BLaER1 (cell line): ENCODE measurements around the gene NUP107.

ENCODE experiments used
- H3K27ac ChIP-seq: shearing (Covaris generic); formaldehyde crosslinking; 2 replicates; pipeline ENCODE4 v1.8.1; 2022
- H3K27me3 ChIP-seq: shearing (Covaris generic); formaldehyde crosslinking; 2 replicates; pipeline ENCODE4 v1.8.1; 2022
- H3K36me3 ChIP-seq: shearing (Covaris generic); formaldehyde crosslinking; 2 replicates; pipeline ENCODE4 v1.8.1; 2022
- H3K4me1 ChIP-seq: shearing (Covaris generic); formaldehyde crosslinking; 2 replicates; pipeline ENCODE4 v1.8.1; 2022
- H3K4me2 ChIP-seq: shearing (Covaris generic); formaldehyde crosslinking; 2 replicates; pipeline ENCODE4 v1.8.1; 2022
- H3K4me3 ChIP-seq: shearing (Covaris generic); formaldehyde crosslinking; 2 replicates; pipeline ENCODE4 v1.8.1; 2022
- H3K9ac ChIP-seq: shearing (Covaris generic); formaldehyde crosslinking; 2 replicates; pipeline ENCODE4 v1.8.1; 2022
- H3K9me3 ChIP-seq: shearing (Covaris generic); formaldehyde crosslinking; 2 replicates; pipeline ENCODE4 v1.8.1; 2022
- H4K20me1 ChIP-seq: shearing (Covaris generic); formaldehyde crosslinking; 2 replicates; pipeline ENCODE4 v1.8.1; 2022
- Cebpa-rat ChIP-seq: shearing (Covaris generic); IDR thresholded peaks from 2 replicates; pipeline ENCODE4 v1.8.1; 2022

NUP107 gene

DNA sequence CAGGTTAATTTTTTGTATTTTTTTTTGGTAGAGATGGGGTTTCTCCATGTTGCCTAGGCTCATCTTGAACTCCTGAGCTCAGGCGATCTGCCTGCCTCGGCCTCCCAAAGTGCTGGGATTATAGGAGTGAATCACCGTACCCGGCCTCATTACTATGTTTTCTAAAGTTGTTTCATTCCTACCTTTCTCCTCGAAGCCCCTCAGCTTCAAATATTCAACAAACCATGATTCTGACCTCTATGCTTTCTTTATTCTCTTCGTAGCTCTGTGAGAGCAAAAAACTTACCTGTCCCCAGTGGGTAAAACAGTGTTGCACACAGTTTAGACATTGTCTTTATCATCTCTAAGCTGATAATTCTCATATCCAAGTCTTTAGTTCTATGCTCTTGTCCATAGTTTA lies 95.0 kb downstream of the NUP107 start:
- Histone ChIP-seq H3K36me3 (peaks cover 24% of the 10 kb centered on the region), H3K4me3 (no peak overlapping the region), H4K20me1 (no peaks in the 10 kb centered on the region), H3K9me3 (no peaks in the 10 kb centered on the region; the same call in 1 of the 2 replicates), H3K27me3 (no peaks in the 10 kb centered on the region), H3K27ac (no peak overlapping the region), H3K4me2 (no peak overlapping the region), H3K9ac (no peak overlapping the region), H3K4me1 (peaks cover 49% of the 10 kb centered on the region)
- no peak for TF ChIP-seq Cebpa-rat

GRCh38 chr12:68784015-68784414 lies 97.2 kb downstream of the NUP107 start:
- no peak overlapping the region for H3K9ac ChIP-seq
- H3K36me3 ChIP-seq, result peaks cover 14% of the 10 kb centered on the region
- peak; percentile 89 for TF ChIP-seq Cebpa-rat
- H3K9me3 ChIP-seq, result no peaks in the 10 kb centered on the region
- H3K27me3 ChIP-seq, result no peaks in the 10 kb centered on the region
- peak overlapping the region; percentile 80 for H3K4me2 ChIP-seq
- H4K20me1 ChIP-seq, result no peaks in the 10 kb centered on the region
- peaks cover 61% of the 10 kb centered on the region for H3K4me1 ChIP-seq
- no peak overlapping the region for H3K4me3 ChIP-seq
- peak overlapping the region; percentile 45; the same call in 1 of the 2 replicates for H3K27ac ChIP-seq

DNA sequence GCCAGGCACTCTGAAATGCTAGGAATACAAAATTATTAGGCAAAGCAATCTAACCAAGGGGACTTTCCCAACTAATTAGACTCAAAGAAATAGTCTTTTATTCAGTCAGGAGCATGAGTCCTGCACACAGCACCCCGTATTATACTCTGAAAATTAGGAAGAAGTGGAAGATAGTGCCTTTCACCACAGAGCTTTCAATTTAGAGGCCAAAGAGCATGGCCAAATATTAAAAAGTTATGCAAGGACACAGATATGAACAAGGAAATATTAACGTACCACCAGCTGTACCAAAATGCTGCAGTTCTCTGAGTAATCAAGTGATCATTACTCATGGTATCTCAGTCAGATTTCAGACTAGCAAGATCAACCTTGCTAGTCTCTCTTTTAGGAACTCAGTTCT lies 98.6 kb downstream of the NUP107 start:
- no peaks in the 10 kb centered on the region for H3K9me3 ChIP-seq
- H3K9ac ChIP-seq, result no peak overlapping the region
- no peak overlapping the region for H3K4me3 ChIP-seq
- no peak overlapping the region for H3K4me2 ChIP-seq
- no peak for TF ChIP-seq Cebpa-rat
- no peak overlapping the region for H3K27ac ChIP-seq
- no peaks in the 10 kb centered on the region for H4K20me1 ChIP-seq
- H3K27me3 ChIP-seq, result peaks cover 11% of the 10 kb centered on the region; the same call in 1 of the 2 replicates
- H3K4me1 ChIP-seq, result peaks cover 58% of the 10 kb centered on the region
- H3K36me3 ChIP-seq, result peaks cover 10% of the 10 kb centered on the region

GRCh38 chr12:68785823-68786222 lies 99.0 kb downstream of the NUP107 start:
- peaks cover 15% of the 10 kb centered on the region; the same call in 1 of the 2 replicates for H3K27me3 ChIP-seq
- no peak overlapping the region for H3K4me2 ChIP-seq
- TF ChIP-seq Cebpa-rat, result no peak
- peaks cover 58% of the 10 kb centered on the region for H3K4me1 ChIP-seq
- H3K27ac ChIP-seq, result no peak overlapping the region
- H3K9ac ChIP-seq, result no peak overlapping the region
- H3K9me3 ChIP-seq, result no peaks in the 10 kb centered on the region
- H4K20me1 ChIP-seq, result no peaks in the 10 kb centered on the region
- no peak overlapping the region for H3K4me3 ChIP-seq
- peaks cover 6% of the 10 kb centered on the region for H3K36me3 ChIP-seq

DNA sequence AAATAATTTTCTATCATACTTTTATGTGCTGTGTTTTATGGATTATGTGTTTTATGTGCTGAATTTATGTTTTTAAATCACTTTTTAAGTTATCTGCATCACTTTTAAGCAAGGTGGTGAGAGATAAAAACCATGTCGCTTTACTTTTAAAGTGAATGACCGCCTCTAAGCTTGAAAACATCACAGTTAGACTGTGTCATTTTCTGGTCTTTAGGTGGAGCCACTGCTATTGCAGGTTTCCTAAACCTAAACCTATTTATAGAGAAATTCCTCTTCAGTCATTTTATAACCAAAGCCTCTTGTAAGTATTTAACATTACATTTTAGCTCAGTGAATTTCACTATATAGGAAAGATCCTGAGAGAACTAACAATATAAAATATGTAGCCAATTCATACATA lies 100.2 kb downstream of the NUP107 start:
- Histone ChIP-seq H4K20me1 (no peaks in the 10 kb centered on the region), H3K4me2 (peak overlapping the region; percentile 65), H3K9ac (no peak overlapping the region), H3K4me3 (no peak overlapping the region), H3K36me3 (no peaks in the 10 kb centered on the region; the same call in 1 of the 2 replicates), H3K27me3 (peaks cover 16% of the 10 kb centered on the region; the same call in 1 of the 2 replicates), H3K4me1 (peaks cover 58% of the 10 kb centered on the region), H3K9me3 (no peaks in the 10 kb centered on the region), H3K27ac (peak overlapping the region; percentile 59)
- no peak for TF ChIP-seq Cebpa-rat

DNA sequence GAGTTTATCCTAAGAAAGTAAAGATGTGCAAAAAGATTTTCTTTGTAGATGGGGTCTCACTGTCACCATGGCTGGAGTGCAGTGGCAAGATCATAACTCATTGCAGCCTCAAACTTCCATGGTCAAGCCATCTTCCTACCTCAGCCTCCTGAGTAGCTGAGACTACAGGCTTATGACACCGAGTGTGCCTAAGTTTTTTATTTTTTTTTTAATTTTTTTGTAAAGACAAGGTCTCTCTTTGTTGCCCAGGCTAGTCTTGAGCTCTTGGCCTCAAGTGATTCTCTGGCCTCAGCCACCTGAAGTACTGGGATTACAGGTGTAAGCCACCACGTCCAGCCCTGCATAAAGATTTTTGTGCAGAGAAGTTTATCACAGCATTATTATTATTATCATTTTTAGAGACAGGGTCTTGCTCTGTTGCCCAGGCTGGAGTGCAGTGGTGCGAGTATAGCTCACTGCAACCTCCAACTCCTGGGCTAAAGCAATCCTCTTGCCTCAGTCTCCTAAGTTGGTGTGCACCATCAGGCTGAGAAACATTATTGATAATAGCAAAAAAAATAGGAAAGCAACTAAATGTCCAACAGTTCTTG lies 101.9 kb downstream of the NUP107 start:
- H3K4me2 ChIP-seq, result no peak overlapping the region
- peaks cover 53% of the 10 kb centered on the region for H3K4me1 ChIP-seq
- H3K36me3 ChIP-seq, result peaks cover 4% of the 10 kb centered on the region; the same call in 1 of the 2 replicates
- no peak overlapping the region for H3K9ac ChIP-seq
- H3K27me3 ChIP-seq, result peaks cover 16% of the 10 kb centered on the region; the same call in 1 of the 2 replicates
- no peak for TF ChIP-seq Cebpa-rat
- no peaks in the 10 kb centered on the region for H3K9me3 ChIP-seq
- H4K20me1 ChIP-seq, result no peaks in the 10 kb centered on the region
- no peak overlapping the region for H3K27ac ChIP-seq
- H3K4me3 ChIP-seq, result no peak overlapping the region

DNA sequence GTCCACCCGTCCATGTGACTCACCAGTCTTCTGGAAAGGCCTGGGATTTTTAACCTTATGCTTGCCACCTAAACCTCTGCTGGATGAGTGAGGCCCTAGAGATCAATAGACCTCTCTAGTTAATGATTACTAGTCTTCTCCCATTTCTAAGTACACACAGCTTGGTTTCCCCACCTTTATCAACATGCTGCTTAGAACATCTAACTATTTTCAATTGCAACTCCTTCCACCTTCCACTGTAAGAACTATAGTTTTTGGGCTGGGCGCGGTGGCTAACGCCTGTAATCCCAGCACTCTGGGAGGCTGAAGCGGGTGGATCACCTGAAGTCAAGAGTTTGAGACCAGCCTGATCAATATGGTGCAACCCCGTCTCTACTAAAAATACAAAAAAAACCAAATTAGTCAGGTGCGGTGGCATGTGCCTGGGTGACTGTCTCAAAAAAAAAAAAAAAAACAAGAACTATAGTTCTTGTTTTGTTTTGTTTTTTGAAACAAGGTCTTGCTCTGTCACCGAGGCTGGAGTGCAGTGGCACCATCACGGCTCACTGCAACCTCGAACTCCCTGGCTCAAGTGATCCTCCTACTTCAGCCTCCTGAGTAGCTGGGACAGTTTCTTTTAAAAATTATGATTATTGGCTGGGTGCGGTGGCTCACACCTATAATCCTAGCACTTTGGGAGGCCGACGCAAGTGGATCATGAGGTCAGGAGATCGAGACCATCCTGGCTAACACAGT lies 102.5 kb downstream of the NUP107 start:
- no peak overlapping the region for H3K4me3 ChIP-seq
- H3K4me1 ChIP-seq, result peaks cover 46% of the 10 kb centered on the region
- no peak overlapping the region for H3K4me2 ChIP-seq
- H3K36me3 ChIP-seq, result peaks cover 11% of the 10 kb centered on the region; the same call in 1 of the 2 replicates
- TF ChIP-seq Cebpa-rat, result no peak
- H4K20me1 ChIP-seq, result no peaks in the 10 kb centered on the region
- H3K9ac ChIP-seq, result no peak overlapping the region
- H3K9me3 ChIP-seq, result no peaks in the 10 kb centered on the region
- peaks cover 16% of the 10 kb centered on the region; the same call in 1 of the 2 replicates for H3K27me3 ChIP-seq
- no peak overlapping the region for H3K27ac ChIP-seq

- no peak overlapping the region for H3K27ac ChIP-seq
- H3K9me3 ChIP-seq, result no peaks in the 10 kb centered on the region
- peaks cover 36% of the 10 kb centered on the region for H3K4me1 ChIP-seq
- TF ChIP-seq Cebpa-rat, result no peak
- H3K27me3 ChIP-seq, result peaks cover 16% of the 10 kb centered on the region; the same call in 1 of the 2 replicates
- no peak overlapping the region for H3K9ac ChIP-seq
- H3K36me3 ChIP-seq, result peaks cover 17% of the 10 kb centered on the region; the same call in 1 of the 2 replicates
- H3K4me2 ChIP-seq, result peak overlapping the region; percentile 16; the same call in 1 of the 2 replicates
- H4K20me1 ChIP-seq, result no peaks in the 10 kb centered on the region
- no peak overlapping the region for H3K4me3 ChIP-seq
These were observed 103.5 kb downstream of the NUP107 start for GRCh38 chr12:68790081-68790951.

GRCh38 chr12:68790952-68791234 lies 104.1 kb downstream of the NUP107 start:
- no peak overlapping the region for H3K9ac ChIP-seq
- H4K20me1 ChIP-seq, result no peaks in the 10 kb centered on the region
- no peaks in the 10 kb centered on the region for H3K9me3 ChIP-seq
- H3K36me3 ChIP-seq, result peaks cover 17% of the 10 kb centered on the region; the same call in 1 of the 2 replicates
- peaks cover 16% of the 10 kb centered on the region; the same call in 1 of the 2 replicates for H3K27me3 ChIP-seq
- no peak overlapping the region for H3K27ac ChIP-seq
- peaks cover 31% of the 10 kb centered on the region for H3K4me1 ChIP-seq
- no peak for TF ChIP-seq Cebpa-rat
- H3K4me2 ChIP-seq, result no peak overlapping the region
- H3K4me3 ChIP-seq, result no peak overlapping the region
